GM19438 (cell line): ENCODE results near the gene PPP4C.
"Not testable (repeated sequence)": the region's sequence is repeated elsewhere in the genome, so short reads cannot be mapped to it uniquely, and the experiment has no call there.

Source experiments
- ATAC-seq: cut with Tn5 transposase; IDR thresholded peaks from one replicate; pipeline ENCODE4 v1.9.1; 2021; ENCODE audit warnings: low read depth; ENCODE audit not compliant: unreplicated experiment

Gene PPP4C

GRCh38 chr16:30075503-30076275 lies at the start of gene PPP4C:
Gene PPP4C (plus strand): TSS chr16:30075994. CDS start chr16:30076378, 384 bp downstream.
- ATAC-seq, result peak; percentile 72

DNA sequence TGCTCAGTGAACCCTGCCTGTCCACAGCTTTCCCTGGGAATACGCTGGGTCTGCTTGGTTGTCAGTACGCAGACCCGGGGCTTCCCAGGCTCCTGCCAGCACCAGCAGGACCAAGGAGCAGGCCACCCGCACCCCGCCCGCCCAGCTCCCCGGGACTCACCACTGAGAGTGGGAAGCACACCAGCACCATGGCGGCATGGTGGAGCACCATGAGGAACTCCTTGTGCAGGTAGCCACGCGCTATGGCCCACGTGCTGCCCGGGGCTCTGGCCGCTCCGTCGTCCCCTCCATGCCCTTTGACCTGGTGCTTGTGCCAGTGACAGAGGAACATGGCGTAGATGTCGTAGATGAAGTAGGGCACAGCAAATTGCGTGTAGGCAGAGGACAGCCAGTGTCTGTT lies 49.3 kb upstream of the PPP4C start:
- no peak for ATAC-seq

GRCh38 chr16:30027588-30028437 lies 48.0 kb upstream of the PPP4C start:
- ATAC-seq, result no peak

GRCh38 chr16:30028438-30029076 lies 47.2 kb upstream of the PPP4C start:
- ATAC-seq, result no peak

DNA sequence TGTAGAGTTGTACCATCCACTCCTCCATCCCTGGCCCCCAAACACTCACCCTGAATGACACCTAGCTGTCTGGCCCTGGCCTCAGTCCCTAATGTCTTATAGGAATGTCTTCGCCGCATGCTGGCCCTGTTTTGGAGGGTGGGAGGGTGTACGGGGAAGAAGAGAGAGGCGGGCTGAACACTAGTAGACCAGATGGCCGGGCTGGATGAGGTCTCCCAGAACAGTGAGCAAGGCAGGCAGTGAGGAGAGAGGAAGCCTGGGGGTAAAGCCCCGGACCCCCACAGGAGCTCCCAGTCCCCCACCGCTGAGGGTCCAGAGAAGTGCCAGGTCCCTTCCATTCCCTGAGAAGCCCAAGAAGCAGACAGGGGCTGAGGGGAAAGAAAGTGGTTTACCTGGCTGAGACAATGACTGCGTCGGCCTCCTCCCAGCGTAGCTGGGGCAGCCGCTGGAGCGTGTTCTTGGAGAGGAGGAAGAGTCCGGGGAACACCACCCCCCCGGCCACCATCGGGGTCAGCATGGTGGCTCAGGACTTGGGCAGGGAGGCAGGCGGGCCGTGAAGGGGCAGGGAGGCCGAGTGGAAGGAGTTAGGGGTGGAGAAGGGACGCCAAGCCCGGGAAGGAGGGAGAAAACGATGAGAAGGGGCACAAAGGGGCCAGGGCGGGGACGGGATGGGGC lies 45.6 kb upstream of the PPP4C start:
- ATAC-seq, result no peak

GRCh38 chr16:30030841-30031413 lies 44.9 kb upstream of the PPP4C start, which contains the start of gene TLCD3B:
Gene TLCD3B (minus strand): TSS chr16:30031271. CDS start chr16:30030527, 744 bp downstream.
- no peak for ATAC-seq

GRCh38 chr16:30031477-30031918 lies 44.3 kb upstream of the PPP4C start:
- no peak for ATAC-seq

DNA sequence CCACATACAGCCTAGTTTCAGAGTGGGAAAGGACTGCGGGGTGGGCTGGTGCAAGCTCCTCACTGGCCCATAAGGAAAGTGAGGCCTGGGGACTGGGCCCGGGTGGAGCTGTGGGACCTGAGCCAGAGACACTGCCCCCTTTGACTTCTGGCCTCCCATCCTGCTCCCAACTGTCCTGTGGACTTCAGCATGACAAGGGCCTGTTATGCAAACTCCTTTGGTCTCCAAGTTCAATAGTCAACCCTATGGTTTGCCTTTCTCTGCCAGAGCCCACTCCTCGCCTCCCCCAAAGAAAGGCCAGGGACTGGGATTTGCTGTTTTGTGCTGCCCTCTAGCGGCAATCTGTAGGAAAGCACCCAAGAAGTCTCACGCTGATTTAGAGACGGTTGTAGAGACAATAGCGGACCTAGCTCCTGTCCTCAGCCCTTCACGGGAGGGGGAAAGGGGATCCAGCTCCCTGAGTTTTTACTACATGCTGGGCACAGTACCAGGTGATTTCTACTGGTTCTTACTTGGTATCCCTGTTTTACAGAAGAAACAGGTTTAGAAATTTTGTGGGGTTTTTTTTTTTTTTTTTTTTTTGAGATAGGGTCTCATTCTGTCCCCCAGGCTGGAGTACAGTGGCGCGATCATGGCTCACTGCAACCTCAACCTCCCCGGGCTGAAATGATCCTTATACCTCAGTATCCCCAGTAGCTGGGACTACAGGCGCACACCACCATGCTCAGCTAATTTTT lies 43.5 kb upstream of the PPP4C start:
- ATAC-seq, result no peak

DNA sequence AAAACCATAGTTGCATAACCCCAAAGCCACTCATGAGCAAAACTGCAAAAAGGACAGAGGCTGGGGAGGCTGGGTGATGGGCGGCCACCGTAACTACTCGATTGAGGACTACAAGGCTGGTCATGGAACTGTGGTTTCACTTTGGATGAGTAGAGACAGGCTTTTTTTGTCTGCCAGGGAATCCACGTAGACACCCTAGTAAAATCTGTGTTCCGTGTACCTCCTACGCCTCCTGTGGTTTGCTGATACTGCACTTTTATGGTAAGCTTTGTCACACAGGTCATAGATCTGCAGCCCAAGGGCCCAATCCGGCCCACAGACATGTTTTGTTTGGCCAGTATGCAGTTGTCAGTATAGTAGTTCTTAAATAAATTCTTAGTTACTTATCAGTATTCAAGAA lies 42.5 kb upstream of the PPP4C start:
- no peak for ATAC-seq

DNA sequence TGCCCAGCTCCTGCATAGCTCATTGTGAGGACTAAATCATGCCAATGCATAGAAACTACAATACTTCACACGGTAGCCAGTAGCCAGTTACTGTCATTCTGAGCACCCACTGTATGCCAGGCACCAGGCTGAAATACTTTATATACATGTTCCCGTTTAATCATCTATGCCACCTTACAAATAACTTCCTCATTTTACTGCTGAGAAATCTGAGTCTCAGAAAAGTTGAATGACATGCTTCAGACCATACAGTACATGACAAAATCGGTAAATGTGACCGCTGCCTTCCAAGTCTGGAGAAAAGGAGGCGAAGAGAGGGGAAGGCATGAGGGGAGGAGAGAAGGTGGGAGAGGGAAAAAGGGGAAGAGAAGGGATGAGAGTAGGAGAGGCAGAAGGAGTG lies 35.6 kb upstream of the PPP4C start:
- no peak for ATAC-seq

GRCh38 chr16:30040690-30041089 lies 35.1 kb upstream of the PPP4C start:
- not testable (repeated sequence) for ATAC-seq

DNA sequence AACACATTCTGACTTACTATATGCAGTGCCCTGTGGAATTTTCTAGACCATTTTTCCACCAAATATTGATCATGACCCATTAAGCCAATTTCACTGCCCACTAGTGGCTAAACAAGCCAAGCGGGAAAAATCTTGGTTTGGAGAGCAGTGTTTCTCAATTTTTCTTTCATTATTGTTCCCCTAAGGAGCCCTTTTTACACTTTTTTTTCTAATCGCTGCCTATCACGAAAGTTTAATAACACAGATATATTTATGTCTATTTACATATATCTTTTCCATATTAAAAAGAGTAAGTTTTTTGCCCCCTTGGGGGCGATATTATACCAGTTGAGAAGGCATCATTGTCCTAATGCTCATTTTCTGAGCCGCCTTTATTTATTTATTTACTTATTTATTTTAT lies 34.0 kb upstream of the PPP4C start:
- no peak for ATAC-seq

GRCh38 chr16:30046178-30046577 lies 29.6 kb upstream of the PPP4C start:
- ATAC-seq, result no peak

DNA sequence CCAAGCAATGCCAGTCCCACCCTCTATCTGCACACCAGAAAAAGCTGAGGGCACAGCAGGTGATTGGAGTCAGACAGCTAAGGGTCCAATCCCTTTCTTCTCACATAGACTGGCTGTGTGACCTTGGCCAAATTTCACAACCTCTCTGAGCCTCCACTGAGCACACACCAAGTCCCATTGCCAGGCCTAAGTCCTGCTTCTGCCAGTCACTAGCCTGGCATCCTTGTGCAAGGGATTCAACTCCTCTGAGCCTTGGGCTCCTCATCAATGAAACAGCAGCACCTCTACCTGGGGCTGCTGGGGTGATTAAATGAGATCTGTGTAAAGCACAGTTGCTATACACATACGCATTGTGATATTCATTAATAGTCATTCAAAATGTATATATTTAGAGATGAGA lies 29.2 kb upstream of the PPP4C start:
- ATAC-seq, result no peak

- no peak for ATAC-seq
These were observed 25.9 kb upstream of the PPP4C start for GRCh38 chr16:30049871-30050270.

DNA sequence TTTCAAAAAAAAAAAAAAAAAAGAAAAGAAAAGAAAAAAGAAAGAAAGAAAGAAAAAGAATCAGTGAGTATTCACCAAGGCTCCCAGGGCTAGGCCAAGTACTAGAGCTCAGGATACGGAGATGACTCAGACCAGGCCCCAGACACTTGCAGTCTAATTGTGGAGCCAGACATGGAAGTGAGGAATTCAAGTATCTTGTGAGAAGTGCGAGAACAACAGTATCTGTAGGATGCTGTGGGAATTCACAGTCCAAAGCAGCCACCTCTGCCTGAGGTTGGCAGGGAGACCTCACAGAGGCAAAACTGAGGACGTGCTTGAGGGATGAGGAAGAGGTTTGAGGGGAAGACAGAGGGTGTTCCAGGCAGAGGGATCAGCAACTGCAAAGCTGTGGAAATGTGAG lies 24.3 kb upstream of the PPP4C start:
- ATAC-seq, result no peak

GRCh38 chr16:30052671-30053372 lies 23.0 kb upstream of the PPP4C start:
- ATAC-seq, result peak; percentile 63

GRCh38 chr16:30053376-30054015 lies 22.3 kb upstream of the PPP4C start:
- ATAC-seq, result no peak
